ENCODE results near the gene ANTXRL.
"Not testable (repeated sequence)": the region's sequence is repeated elsewhere in the genome, so short reads cannot be mapped to it uniquely, and the experiment has no call there.

ANTXRL gene

DNA sequence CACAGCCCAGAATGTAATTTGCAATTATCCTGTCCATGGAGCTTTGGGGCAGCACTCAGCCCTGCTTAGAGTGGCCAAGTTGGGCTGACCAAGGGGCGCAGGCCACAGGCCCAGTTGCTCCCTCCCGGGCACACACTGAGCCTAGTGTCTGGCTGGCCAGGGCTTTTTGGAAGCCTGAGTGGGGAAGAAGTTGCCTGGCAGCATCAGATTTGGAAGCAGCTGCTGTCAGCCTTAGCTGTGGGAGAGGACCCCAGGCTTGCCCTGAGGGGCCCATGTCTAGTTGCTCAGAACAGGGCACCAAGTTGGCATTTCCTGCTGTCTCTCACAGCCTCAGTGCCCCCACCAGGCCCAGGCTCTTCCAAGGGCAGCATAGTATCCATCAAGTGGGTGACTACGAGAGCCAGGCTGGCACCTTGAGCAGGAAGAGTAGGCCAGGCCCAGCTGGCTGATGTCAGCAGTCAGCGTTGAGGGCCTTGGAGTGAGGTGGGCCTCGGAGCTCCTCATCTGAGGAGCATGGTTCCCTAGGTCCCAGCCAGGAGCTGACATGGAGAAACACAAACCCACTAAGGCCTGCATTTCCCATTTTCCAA lies 14.4 kb downstream of the ANTXRL start:
- Histone ChIP-seq H3K4me1 (peaks cover 53% of the 10 kb centered on the region), H3K4me2 (peak overlapping the region; percentile 95), H3K27ac (peak overlapping the region; percentile 86), H4K20me1 (no peaks in the 10 kb centered on the region), H3K27me3 (no peaks in the 10 kb centered on the region), H3K4me3 (no peak overlapping the region), H3K36me3 (no peaks in the 10 kb centered on the region), H3K9ac (no peak overlapping the region), H3K9me3 (no peaks in the 10 kb centered on the region)
- no peak for TF ChIP-seq Cebpa-rat (IDR thresholded peaks at IDR 0.05)

DNA sequence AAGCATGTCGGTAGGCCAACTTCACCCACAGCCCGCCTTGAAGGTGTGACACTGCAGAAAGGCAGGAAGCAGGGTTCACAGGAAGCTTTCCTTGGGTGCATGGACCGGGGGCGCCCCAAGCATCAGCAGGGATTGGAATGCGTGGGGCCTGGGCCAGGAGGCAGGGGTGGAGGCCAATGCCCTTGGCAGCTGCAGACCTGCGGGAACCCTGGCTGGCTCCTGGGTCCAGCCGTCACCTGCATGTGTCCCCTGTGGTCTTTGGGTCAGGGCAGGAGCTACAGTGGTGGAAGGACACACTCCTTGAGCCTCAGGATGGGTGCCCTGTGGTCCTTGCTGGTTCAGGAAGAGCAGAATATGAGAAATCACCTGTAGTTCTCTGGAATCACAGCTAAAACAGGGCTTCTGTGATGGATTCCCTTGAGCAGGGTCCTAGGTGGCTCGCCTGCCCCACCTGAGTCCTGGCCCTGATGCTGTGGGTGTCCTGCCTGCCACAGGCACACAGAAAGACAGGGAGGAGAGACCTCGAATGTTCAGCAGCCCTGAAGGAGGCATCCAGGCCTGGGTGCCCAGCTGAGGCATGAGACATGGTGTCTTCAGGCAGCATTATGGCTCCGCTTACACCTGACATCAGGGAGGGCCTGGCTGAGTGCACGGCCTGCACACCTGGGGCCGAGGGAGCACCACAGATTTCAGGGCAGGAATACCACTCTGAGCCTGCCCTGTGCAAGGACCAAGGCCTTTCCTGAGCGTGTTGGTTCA lies 15.1 kb downstream of the ANTXRL start:
- no peak for TF ChIP-seq Cebpa-rat (IDR thresholded peaks at IDR 0.05)
- Histone ChIP-seq H3K27ac (no peak overlapping the region), H4K20me1 (no peaks in the 10 kb centered on the region), H3K36me3 (no peaks in the 10 kb centered on the region), H3K9ac (no peak overlapping the region), H3K9me3 (no peaks in the 10 kb centered on the region), H3K4me3 (no peak overlapping the region), H3K4me2 (no peak overlapping the region), H3K27me3 (no peaks in the 10 kb centered on the region), H3K4me1 (peaks cover 45% of the 10 kb centered on the region)

DNA sequence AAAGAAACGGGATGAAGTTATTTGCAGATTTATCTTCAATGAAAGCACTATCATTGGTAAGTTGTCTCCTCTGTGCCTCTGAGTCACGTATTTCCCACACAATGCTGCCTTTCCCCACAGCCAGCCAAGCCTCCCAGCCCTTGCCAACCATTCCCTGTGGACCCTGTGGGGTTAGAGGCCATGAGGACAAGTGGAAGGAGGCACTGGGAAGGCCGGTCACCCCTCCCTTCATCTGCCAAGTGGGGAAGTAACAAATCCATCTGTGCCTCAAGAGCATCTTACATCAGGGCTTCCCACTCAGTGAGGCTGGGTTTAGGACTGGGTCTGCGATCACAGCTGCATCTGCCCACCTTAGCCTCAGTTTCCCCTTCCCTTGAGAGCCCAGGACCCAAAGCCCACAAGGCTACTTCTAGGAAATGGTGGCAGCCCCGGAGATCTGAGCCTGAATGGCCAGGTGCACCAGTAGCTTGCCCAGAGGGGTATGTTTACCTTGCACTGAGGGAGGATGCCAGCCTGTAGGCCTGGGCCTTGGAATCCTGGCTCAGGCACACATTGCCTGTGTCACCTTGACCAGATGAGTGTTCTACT lies 16.1 kb downstream of the ANTXRL start:
- H4K20me1 ChIP-seq, H3K36me3 ChIP-seq, H3K27me3 ChIP-seq, H3K27ac ChIP-seq, H3K9me3 ChIP-seq, H3K4me3 ChIP-seq, H3K9ac ChIP-seq, H3K4me2 ChIP-seq: not testable (repeated sequence)
- H3K4me1 ChIP-seq = peaks cover 36% of the 10 kb centered on the region

DNA sequence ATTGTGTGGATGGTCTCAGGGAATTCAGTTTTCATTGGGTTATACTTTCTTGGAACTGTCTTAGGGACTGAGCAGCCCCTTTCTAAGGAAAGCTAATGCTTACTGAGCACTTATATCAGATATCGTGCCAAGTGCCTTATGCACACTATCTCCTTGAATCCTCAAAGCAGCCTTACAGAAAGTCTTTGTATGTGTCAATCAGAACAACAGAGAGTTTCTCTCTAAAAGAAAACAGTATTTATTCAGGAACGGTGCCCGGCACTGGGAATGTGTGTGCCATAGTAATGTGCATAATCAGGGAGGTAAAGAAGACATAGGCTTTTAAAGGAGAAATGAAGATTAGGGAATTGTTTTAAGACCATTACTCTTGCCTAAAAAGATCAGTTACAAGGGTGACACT lies 17.3 kb downstream of the ANTXRL start:
- Histone ChIP-seq H3K9me3 (no peaks in the 10 kb centered on the region), H3K36me3 (no peaks in the 10 kb centered on the region), H4K20me1 (no peaks in the 10 kb centered on the region), H3K27ac (no peak overlapping the region), H3K4me1 (peaks cover 31% of the 10 kb centered on the region), H3K4me3 (no peak overlapping the region), H3K27me3 (no peaks in the 10 kb centered on the region), H3K4me2 (no peak overlapping the region), H3K9ac (no peak overlapping the region)
- TF ChIP-seq Cebpa-rat (IDR thresholded peaks at IDR 0.05) = no peak

DNA sequence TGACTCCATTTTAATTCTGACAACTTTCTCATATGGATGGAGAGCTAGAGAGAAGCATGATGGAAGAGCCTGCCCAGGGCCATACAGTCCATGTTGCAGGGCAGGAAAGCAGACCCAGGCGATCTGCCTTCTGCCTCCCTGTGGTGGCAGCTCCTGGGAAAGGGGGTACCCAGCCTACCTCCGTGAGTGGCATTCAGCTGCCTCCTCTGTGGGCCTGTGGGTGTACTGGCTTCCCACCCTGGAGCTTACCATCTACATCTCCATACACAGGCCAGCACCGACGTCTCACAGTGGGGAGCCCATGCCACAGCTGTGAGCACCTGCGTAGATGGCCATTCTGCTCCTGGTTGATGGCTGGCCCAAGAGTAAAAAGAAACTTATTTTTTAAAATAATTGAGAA lies 17.9 kb downstream of the ANTXRL start:
- not testable (repeated sequence) for H3K27ac ChIP-seq, H3K9ac ChIP-seq, H4K20me1 ChIP-seq

DNA sequence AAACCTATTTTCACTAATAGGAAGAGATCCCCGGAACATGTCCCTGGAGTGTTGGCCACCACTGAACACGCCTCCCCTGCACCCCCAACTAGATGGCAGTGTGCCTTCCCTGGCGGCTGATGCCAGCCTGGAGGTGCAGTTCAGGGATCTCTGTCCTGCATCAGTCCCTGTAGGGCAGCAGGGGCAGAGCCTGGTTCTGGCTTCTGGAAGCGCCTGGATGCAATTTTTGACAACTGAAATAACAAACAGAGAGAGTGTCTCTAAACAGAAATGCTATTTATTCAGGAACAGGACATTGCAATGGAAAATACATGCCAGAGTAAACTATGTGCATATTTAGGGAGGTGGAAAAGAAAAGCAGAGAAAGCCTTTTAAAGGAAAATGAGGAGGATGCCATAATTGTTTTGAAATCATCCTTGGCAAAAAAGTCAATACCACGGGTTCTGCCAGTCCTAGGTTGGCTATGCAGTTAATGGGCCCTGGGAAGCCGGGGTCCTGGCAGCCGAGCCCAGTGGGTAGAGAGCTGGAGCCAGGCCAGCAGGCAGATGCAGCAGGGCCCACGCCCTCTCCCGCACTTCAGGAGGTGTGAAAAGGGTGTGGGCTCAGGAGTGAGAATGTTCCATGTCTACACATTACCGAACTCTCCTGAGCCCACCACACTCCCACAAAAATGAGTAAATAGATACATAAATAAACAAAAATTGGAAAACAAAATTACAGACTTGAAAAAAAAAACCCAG lies 18.5 kb downstream of the ANTXRL start:
- H3K4me2 ChIP-seq = no peak overlapping the region
- TF ChIP-seq Cebpa-rat (IDR thresholded peaks at IDR 0.05) = no peak
- no peaks in the 10 kb centered on the region for H3K36me3 ChIP-seq
- H3K9me3 ChIP-seq = no peaks in the 10 kb centered on the region
- peaks cover 24% of the 10 kb centered on the region for H3K4me1 ChIP-seq
- H3K9ac ChIP-seq = no peak overlapping the region
- no peak overlapping the region for H3K4me3 ChIP-seq
- H4K20me1 ChIP-seq = no peaks in the 10 kb centered on the region
- H3K27ac ChIP-seq = no peak overlapping the region
- H3K27me3 ChIP-seq = no peaks in the 10 kb centered on the region

More for the DNA sequence above, 17.9 kb downstream of the ANTXRL start:
- not testable (repeated sequence) for H3K4me2 ChIP-seq, H3K36me3 ChIP-seq, H3K9me3 ChIP-seq, H3K27me3 ChIP-seq, H3K4me3 ChIP-seq
- H3K4me1 ChIP-seq = peaks cover 29% of the 10 kb centered on the region

DNA sequence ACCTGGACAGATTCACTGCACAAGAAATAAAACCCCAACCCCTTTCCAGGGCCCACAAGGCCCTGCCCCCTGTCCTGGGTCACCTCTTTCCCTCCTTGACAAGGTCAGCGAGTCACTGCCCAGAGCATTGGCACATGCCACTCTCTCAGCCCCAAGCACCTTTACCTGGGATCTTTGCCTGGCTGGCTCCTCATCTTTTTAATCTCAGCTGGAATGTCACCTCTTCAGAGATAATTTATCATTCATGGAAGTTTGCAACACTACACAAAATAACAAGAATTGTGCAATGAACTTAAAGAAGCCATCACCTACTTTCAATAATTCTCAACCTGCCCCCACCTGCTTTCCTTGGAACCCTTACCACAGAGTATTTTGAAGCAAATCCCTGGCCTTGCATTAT lies 19.2 kb downstream of the ANTXRL start:
- no peaks in the 10 kb centered on the region for H3K9me3 ChIP-seq
- H4K20me1 ChIP-seq = no peaks in the 10 kb centered on the region
- TF ChIP-seq Cebpa-rat (IDR thresholded peaks at IDR 0.05) = no peak
- no peak overlapping the region for H3K9ac ChIP-seq
- peaks cover 16% of the 10 kb centered on the region for H3K4me1 ChIP-seq
- H3K36me3 ChIP-seq = no peaks in the 10 kb centered on the region
- no peak overlapping the region for H3K4me2 ChIP-seq
- H3K4me3 ChIP-seq = no peak overlapping the region
- no peaks in the 10 kb centered on the region for H3K27me3 ChIP-seq
- H3K27ac ChIP-seq = no peak overlapping the region

DNA sequence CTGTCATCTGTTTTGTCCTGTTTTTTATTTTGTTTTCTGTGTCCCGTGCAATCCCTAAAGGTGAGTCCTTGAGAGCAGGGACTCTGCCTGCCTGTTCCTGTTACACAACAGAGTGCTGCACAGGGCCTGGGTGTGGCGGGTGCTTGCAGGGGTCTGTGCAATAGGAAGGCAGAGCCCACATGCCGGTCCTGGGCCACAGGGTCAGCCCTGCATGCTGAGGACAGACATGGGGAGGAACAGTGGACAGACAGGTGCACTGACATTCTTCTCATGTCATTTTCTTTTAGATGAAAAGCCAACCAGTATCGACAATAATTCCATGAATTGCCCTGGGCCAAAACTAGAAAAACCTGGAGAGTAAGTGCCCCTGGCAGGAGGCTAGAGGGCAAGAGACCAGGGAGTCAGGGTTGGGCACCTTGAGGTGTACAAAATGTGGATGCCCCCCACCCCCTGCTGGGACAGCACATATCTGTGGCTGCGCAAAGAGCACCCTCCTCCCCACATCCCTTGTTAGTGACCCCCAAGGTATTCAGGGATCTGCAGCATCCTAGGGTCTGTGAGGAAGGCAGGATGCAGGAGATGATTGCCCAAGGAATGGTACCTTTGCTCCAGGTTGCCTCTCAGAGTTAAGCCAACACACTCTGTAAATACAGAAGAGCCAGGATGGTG lies 19.9 kb downstream of the ANTXRL start:
- TF ChIP-seq Cebpa-rat (IDR thresholded peaks at IDR 0.05) = no peak
- H3K4me3 ChIP-seq = no peak overlapping the region
- H3K9ac ChIP-seq = no peak overlapping the region
- H3K9me3 ChIP-seq = no peaks in the 10 kb centered on the region
- no peak overlapping the region for H3K4me2 ChIP-seq
- H3K27me3 ChIP-seq = no peaks in the 10 kb centered on the region
- no peaks in the 10 kb centered on the region for H4K20me1 ChIP-seq
- no peak overlapping the region for H3K27ac ChIP-seq
- H3K36me3 ChIP-seq = no peaks in the 10 kb centered on the region
- peaks cover 12% of the 10 kb centered on the region for H3K4me1 ChIP-seq

DNA sequence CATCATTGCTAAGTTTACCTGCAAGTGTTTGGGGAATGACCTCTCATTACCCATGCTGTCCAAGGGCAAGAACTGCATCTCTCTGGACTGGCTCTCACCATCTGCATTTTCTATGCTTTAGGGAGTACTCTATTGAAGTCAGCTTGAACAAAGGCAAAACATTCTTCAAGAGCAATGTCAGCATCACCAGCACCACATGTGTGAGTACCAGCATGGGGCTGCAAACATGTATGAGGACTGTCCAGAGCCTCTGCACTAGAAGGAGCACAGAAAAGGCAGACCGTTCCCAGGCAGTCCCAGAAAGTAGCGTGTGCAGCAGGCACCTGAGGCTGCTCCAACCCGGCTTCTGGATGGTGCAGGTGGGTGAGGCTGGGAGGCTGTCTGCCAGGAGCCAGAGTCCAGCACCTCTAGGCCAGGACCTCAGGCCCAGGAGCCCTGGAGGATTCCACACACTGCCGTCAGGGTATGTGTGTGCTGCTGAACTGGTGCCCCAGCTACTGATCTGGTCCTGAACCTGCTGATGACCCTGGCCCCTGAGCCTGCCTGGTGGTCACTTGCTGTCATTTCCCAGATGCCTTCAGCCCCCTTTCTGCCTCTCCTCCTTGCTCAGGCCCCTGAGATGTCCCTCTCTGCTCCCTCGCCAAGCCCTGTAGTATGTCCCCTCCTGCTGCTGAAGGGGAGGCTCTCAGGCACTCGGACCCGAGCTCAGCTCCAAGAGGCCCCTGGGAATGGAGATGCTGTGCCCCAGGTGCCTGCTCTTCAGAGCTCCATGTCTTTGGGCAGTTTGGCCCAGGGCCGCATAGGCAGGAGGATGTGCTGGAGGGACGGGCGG lies 20.7 kb downstream of the ANTXRL start:
- Histone ChIP-seq H3K4me1 (peaks cover 12% of the 10 kb centered on the region), H3K4me3 (no peak overlapping the region), H3K4me2 (no peak overlapping the region), H3K9me3 (no peaks in the 10 kb centered on the region), H4K20me1 (no peaks in the 10 kb centered on the region), H3K36me3 (no peaks in the 10 kb centered on the region), H3K27me3 (no peaks in the 10 kb centered on the region), H3K27ac (no peak overlapping the region), H3K9ac (no peak overlapping the region)
- TF ChIP-seq Cebpa-rat (IDR thresholded peaks at IDR 0.05) = no peak
